ENCODE data around the gene TNF. TPM values are rescaled to one million over a fixed set of nuclear protein-coding genes. Genes with fewer than 3 reads are reported as not detected.

TNF gene
- polyA plus RNA-seq, 1 experiment: not detected

GRCh38 chr6:31627690-31628287, 52.4 kb downstream of the TNF start:
- no peak for TF ChIP-seq CTCF (IDR thresholded peaks at IDR 0.05; ENCODE audit: low read depth, low read length)
- CTCF ChIA-PET: no interaction called here
- no peak overlapping the region for H3K4me3 ChIP-seq (ENCODE audit: low read depth, low read length)
- no peak overlapping the region for H3K27ac ChIP-seq (ENCODE audit: low read depth, low read length)
- POLR2A ChIA-PET: interaction anchor here (0.6 kb wide), 1 partner anchor 14 kb away, joined by 4 read pairs; no protein-coding TSS in a partner anchor
- H3K9me3 ChIP-seq (ENCODE audit: control insufficient read depth, insufficient read depth, low read length): no peaks in the 10 kb centered on the region
- no peaks in the 10 kb centered on the region for H3K27me3 ChIP-seq (ENCODE audit: control insufficient read depth, insufficient read depth, low read length)
- DNase-seq (ENCODE audit: low read depth, low spot score): no peak

Small RNAs within 50 kb of the gene (small RNA-seq; reads per million reads assigned to genes)
- gene SNORA38 (ENCODE audit: insufficient read length, low read depth) (11.3 reads per million, percentile 72 among the genes with 10 or more reads in this experiment), gene SNORD117 (ENCODE audit: insufficient read length, low read depth) (151 reads per million, percentile 90 among the genes with 10 or more reads in this experiment), gene SNORD84 (ENCODE audit: insufficient read length, low read depth) (not detected), gene UQCRHP1 (ENCODE audit: insufficient read length, low read depth) (not detected)

Other genes with a start within 250 kb of the TNF start
- 418 and 513 TPM in 2 replicates for gene HLA-B, start 218.4 kb upstream of the TNF start, polyA plus RNA-seq (2011; rRNA removed)
- 39.9 and 48.5 TPM in 2 replicates for gene MICA, start 172.0 kb upstream of the TNF start, polyA plus RNA-seq (2011; rRNA removed)
- 17.9 and 19.0 TPM in 2 replicates for gene MICB, start 77.4 kb upstream of the TNF start, polyA plus RNA-seq (2011; rRNA removed)
- gene MCCD1, start 46.6 kb upstream of the TNF start, polyA plus RNA-seq (2011; rRNA removed): not detected in 2 replicates
- 434 and 480 TPM in 2 replicates for gene DDX39B, start 33.6 kb upstream of the TNF start, polyA plus RNA-seq (2011; rRNA removed)
- 12.5 and 14.6 TPM in 2 replicates for gene ATP6V1G2, start 29.0 kb upstream of the TNF start, polyA plus RNA-seq (2011; rRNA removed)
- gene NFKBIL1, start 28.0 kb upstream of the TNF start, polyA plus RNA-seq (2011; rRNA removed): 5.1 and 5.4 TPM in 2 replicates
- gene LTA, start 3.3 kb upstream of the TNF start, polyA plus RNA-seq (2011; rRNA removed): not detected in 2 replicates
- not detected in 2 replicates for gene LTB, start 6.9 kb downstream of the TNF start, polyA plus RNA-seq (2011; rRNA removed)
- not detected in 2 replicates for gene LST1, start 10.7 kb downstream of the TNF start, polyA plus RNA-seq (2011; rRNA removed)
- gene NCR3, start 17.4 kb downstream of the TNF start, polyA plus RNA-seq (2011; rRNA removed): not detected in 2 replicates
- gene AIF1, start 39.7 kb downstream of the TNF start, polyA plus RNA-seq (2011; rRNA removed): not detected in 2 replicates
- gene PRRC2A, start 45.1 kb downstream of the TNF start, polyA plus RNA-seq (2011; rRNA removed): 24.8 and 30.7 TPM in 2 replicates
- gene BAG6, start 77.1 kb downstream of the TNF start, polyA plus RNA-seq (2011; rRNA removed): 58.2 and 68.7 TPM in 2 replicates
- 2.8 and 3.9 TPM in 2 replicates for gene APOM, start 80.3 kb downstream of the TNF start, polyA plus RNA-seq (2011; rRNA removed)
- 10.2 and 11.6 TPM in 2 replicates for gene C6orf47, start 85.2 kb downstream of the TNF start, polyA plus RNA-seq (2011; rRNA removed)
- 12.7 and 13.5 TPM in 2 replicates for gene GPANK1, start 89.4 kb downstream of the TNF start, polyA plus RNA-seq (2011; rRNA removed)
- gene CSNK2B, start 90.5 kb downstream of the TNF start, polyA plus RNA-seq (2011; rRNA removed): 80.1 and 96.0 TPM in 2 replicates
- 5.5 and 7.0 TPM in 2 replicates for gene LY6G5B, start 94.4 kb downstream of the TNF start, polyA plus RNA-seq (2011; rRNA removed)
- gene LY6G5C, start 105.5 kb downstream of the TNF start, polyA plus RNA-seq (2011; rRNA removed): 2.0 and 2.7 TPM in 2 replicates
- 34.0 and 36.3 TPM in 2 replicates for gene ABHD16A, start 127.8 kb downstream of the TNF start, polyA plus RNA-seq (2011; rRNA removed)
- not detected in 2 replicates for gene LY6G6F, start 131.3 kb downstream of the TNF start, polyA plus RNA-seq (2011; rRNA removed)
- gene LY6G6D, start 139.8 kb downstream of the TNF start, polyA plus RNA-seq (2011; rRNA removed): not detected in 2 replicates
- not detected in 2 replicates for gene LY6G6C, start 146.2 kb downstream of the TNF start, polyA plus RNA-seq (2011; rRNA removed)
- gene MPIG6B, start 147.8 kb downstream of the TNF start, polyA plus RNA-seq (2011; rRNA removed): not detected in 2 replicates
- 44.4 and 59.1 TPM in 2 replicates for gene DDAH2, start 153.7 kb downstream of the TNF start, polyA plus RNA-seq (2011; rRNA removed)
- 466 and 531 TPM in 2 replicates for gene CLIC1, start 161.0 kb downstream of the TNF start, polyA plus RNA-seq (2011; rRNA removed)
- gene MSH5, start 164.4 kb downstream of the TNF start, polyA plus RNA-seq (2011; rRNA removed): 6.4 and 7.2 TPM in 2 replicates
- gene SAPCD1, start 187.1 kb downstream of the TNF start, polyA plus RNA-seq (2011; rRNA removed): 0.24 and 0.88 TPM in 2 replicates
- 0.10 and 0.32 TPM in 2 replicates for gene VWA7, start 201.8 kb downstream of the TNF start, polyA plus RNA-seq (2011; rRNA removed)
- 16.0 and 23.9 TPM in 2 replicates for gene VARS1, start 220.2 kb downstream of the TNF start, polyA plus RNA-seq (2011; rRNA removed)
- 34.2 and 38.3 TPM in 2 replicates for gene LSM2, start 231.4 kb downstream of the TNF start, polyA plus RNA-seq (2011; rRNA removed)
- gene HSPA1L, start 239.7 kb downstream of the TNF start, polyA plus RNA-seq (2011; rRNA removed): 1.1 and 1.2 TPM in 2 replicates
- gene HSPA1A, start 240.0 kb downstream of the TNF start, polyA plus RNA-seq (2011; rRNA removed): 46.6 and 50.4 TPM in 2 replicates